GM12878 (cell line): ENCODE measurements around the gene WHRN.

Experiments
- CHD1 ChIP-seq: IDR thresholded peaks from 2 replicates; pipeline ENCODE4 v1.6.1; 2012; ENCODE audit warnings: low read depth, low read length, improper control_type of control experiment
- JUNB ChIP-seq: IDR thresholded peaks from 2 replicates; pipeline ENCODE4 v1.6.1; 2016; ENCODE audit warnings: antibody characterized with exemption, mild to moderate bottlenecking
- NR2C1 ChIP-seq: fragments of 450-650 bp; IDR thresholded peaks from 2 replicates; pipeline ENCODE4 v1.6.1; 2017; ENCODE audit warnings: antibody characterized with exemption, mild to moderate bottlenecking, moderate library complexity
- NR2F1 ChIP-seq: fragments of 450-650 bp; conservative IDR thresholded peaks from 2 replicates; pipeline ENCODE4 v1.6.1; 2017; ENCODE audit warnings: mild to moderate bottlenecking
- RBBP5 ChIP-seq: fragments of 200-600 bp; sonication (generic); conservative IDR thresholded peaks from 2 replicates; pipeline ENCODE4 v1.6.1; 2016
- SRF ChIP-seq, 2 experiments: IDR thresholded peaks; 2 replicates each; pipeline ENCODE4 v1.6.1; 2011; ENCODE audit warnings: low read depth in 2 of 2, low read length in 2 of 2, mild to moderate bottlenecking in 1 of 2, moderate library complexity in 1 of 2
- SUZ12 ChIP-seq: fragments of 200-600 bp; sonication (generic); IDR thresholded peaks from one replicate; pipeline ENCODE4 v1.6.1; 2018; ENCODE audit warnings: antibody characterized with exemption, mild to moderate bottlenecking; ENCODE audit not compliant: unreplicated experiment
- TAF1 ChIP-seq: IDR thresholded peaks from 2 replicates; pipeline ENCODE4 v1.6.1; 2011; ENCODE audit warnings: mild to moderate bottlenecking, low read depth, low read length, borderline replicate concordance
- ZNF274 ChIP-seq: IDR thresholded peaks from one replicate; pipeline ENCODE4 v1.8.0; 2011; ENCODE audit not compliant: insufficient read length, insufficient read depth
- ZSCAN29 ChIP-seq: fragments of 450-650 bp; IDR thresholded peaks from 2 replicates; pipeline ENCODE4 v1.6.1; 2017; ENCODE audit warnings: mild to moderate bottlenecking, moderate library complexity
- TF ChIP-seq, protein P1 (sequence below), 3 experiments: IDR thresholded peaks in 2 of 3; conservative IDR thresholded peaks in 1 of 3; 2 replicates each; pipeline ENCODE4 v1.5.1; 2011; ENCODE audit warnings: low read depth in 3 of 3, low read length in 3 of 3, mild to moderate bottlenecking in 3 of 3, control low read depth in 2 of 3, moderate library complexity in 2 of 3, inconsistent platforms in 1 of 3, mixed read lengths in 1 of 3; ENCODE audit not compliant: control insufficient read depth in 2 of 3, insufficient read depth in 1 of 3; ENCODE audit errors: extremely low read depth in 1 of 3
- TF ChIP-seq, protein P2 (sequence below): IDR thresholded peaks from 2 replicates; pipeline ENCODE4 v1.6.1; 2011; ENCODE audit warnings: mild to moderate bottlenecking, low read depth, low read length, moderate library complexity; ENCODE audit not compliant: insufficient replicate concordance
- TF ChIP-seq, protein P3 (sequence below): fragments of 450-650 bp; IDR thresholded peaks from 2 replicates; pipeline ENCODE4 v1.6.1; 2016; ENCODE audit warnings: mild to moderate bottlenecking, moderate library complexity, borderline replicate concordance

DNA sequence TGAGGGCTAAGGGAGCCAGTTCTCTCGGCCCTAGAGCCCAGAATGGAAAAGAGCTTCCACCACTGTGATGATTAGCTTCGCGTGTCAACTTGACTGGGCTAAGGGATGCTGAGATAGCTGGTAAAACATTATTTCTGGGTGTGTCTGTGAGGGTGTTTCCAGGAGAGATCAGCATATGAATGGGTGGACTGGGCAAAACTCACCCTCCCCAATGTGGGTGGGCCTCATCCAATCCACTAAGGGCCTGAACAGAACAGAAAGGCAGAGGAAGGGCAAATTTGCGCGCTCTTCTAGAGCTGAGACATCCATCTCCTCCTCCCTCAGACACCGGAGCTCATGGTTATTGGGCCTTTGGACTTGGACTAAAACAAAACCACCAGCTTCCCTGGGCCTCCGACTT lies 96.6 kb downstream of the WHRN start:
- TF ChIP-seq, protein P1, sequence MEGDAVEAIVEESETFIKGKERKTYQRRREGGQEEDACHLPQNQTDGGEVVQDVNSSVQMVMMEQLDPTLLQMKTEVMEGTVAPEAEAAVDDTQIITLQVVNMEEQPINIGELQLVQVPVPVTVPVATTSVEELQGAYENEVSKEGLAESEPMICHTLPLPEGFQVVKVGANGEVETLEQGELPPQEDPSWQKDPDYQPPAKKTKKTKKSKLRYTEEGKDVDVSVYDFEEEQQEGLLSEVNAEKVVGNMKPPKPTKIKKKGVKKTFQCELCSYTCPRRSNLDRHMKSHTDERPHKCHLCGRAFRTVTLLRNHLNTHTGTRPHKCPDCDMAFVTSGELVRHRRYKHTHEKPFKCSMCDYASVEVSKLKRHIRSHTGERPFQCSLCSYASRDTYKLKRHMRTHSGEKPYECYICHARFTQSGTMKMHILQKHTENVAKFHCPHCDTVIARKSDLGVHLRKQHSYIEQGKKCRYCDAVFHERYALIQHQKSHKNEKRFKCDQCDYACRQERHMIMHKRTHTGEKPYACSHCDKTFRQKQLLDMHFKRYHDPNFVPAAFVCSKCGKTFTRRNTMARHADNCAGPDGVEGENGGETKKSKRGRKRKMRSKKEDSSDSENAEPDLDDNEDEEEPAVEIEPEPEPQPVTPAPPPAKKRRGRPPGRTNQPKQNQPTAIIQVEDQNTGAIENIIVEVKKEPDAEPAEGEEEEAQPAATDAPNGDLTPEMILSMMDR (IDR thresholded peaks at IDR 0.05 in 2 of 3, conservative IDR thresholded peaks at IDR 0.05 in 1 of 3; ENCODE audit: control insufficient read depth in 2 of 3, extremely low read depth in 1 of 3, insufficient read depth in 1 of 3, low read depth in 3 of 3, low read length in 3 of 3): no peak
- TF ChIP-seq JUNB (no peak), NR2C1 (no peak), SUZ12 (no peak), CHD1 (no peak), ZNF274 (no peak), SRF (IDR thresholded peaks at IDR 0.05; ENCODE audit: low read depth in 2 of 2, low read length in 2 of 2) (no peak), RBBP5 (no peak), TAF1 (no peak), ZSCAN29 (no peak), NR2F1 (no peak)
- TF ChIP-seq, protein P2, sequence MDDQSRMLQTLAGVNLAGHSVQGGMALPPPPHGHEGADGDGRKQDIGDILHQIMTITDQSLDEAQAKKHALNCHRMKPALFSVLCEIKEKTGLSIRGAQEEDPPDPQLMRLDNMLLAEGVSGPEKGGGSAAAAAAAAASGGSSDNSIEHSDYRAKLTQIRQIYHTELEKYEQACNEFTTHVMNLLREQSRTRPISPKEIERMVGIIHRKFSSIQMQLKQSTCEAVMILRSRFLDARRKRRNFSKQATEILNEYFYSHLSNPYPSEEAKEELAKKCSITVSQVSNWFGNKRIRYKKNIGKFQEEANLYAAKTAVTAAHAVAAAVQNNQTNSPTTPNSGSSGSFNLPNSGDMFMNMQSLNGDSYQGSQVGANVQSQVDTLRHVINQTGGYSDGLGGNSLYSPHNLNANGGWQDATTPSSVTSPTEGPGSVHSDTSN: no peak
- TF ChIP-seq, protein P3, sequence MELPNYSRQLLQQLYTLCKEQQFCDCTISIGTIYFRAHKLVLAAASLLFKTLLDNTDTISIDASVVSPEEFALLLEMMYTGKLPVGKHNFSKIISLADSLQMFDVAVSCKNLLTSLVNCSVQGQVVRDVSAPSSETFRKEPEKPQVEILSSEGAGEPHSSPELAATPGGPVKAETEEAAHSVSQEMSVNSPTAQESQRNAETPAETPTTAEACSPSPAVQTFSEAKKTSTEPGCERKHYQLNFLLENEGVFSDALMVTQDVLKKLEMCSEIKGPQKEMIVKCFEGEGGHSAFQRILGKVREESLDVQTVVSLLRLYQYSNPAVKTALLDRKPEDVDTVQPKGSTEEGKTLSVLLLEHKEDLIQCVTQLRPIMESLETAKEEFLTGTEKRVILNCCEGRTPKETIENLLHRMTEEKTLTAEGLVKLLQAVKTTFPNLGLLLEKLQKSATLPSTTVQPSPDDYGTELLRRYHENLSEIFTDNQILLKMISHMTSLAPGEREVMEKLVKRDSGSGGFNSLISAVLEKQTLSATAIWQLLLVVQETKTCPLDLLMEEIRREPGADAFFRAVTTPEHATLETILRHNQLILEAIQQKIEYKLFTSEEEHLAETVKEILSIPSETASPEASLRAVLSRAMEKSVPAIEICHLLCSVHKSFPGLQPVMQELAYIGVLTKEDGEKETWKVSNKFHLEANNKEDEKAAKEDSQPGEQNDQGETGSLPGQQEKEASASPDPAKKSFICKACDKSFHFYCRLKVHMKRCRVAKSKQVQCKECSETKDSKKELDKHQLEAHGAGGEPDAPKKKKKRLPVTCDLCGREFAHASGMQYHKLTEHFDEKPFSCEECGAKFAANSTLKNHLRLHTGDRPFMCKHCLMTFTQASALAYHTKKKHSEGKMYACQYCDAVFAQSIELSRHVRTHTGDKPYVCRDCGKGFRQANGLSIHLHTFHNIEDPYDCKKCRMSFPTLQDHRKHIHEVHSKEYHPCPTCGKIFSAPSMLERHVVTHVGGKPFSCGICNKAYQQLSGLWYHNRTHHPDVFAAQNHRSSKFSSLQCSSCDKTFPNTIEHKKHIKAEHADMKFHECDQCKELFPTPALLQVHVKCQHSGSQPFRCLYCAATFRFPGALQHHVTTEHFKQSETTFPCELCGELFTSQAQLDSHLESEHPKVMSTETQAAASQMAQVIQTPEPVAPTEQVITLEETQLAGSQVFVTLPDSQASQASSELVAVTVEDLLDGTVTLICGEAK: no peak
